Measurements from ENCODE around the gene HCRTR1.

- TF ChIP-seq CTCF (conservative IDR thresholded peaks at IDR 0.05; ENCODE audit: low read length): no peak
- no peak for TF ChIP-seq EZH2phosphoT487 (IDR thresholded peaks at IDR 0.05; ENCODE audit: borderline replicate concordance)
Measured at GRCh38 chr1:31596737-31597097, 20.8 kb upstream of the HCRTR1 start.
